GM12875 (cell line): ENCODE data around the gene ACE.

ENCODE experiments used
- H3K4me3 ChIP-seq: one replicate; pipeline ENCODE4 v1.5.1; 2011; ENCODE audit warnings: low read depth, low read length, control low read depth
- CTCF ChIP-seq: IDR thresholded peaks from 2 replicates; pipeline ENCODE4 v1.5.1; 2011; ENCODE audit warnings: low read depth, mild to moderate bottlenecking, control low read depth, inconsistent platforms, low read length, moderate library complexity, borderline replicate concordance; ENCODE audit not compliant: insufficient read depth

The ACE gene

GRCh38 chr17:63492940-63493339 is 16.1 kb downstream of the ACE start:
- no peak overlapping the region for H3K4me3 ChIP-seq
- no peak for TF ChIP-seq CTCF

- no peak for TF ChIP-seq CTCF
- no peak overlapping the region for H3K4me3 ChIP-seq
Measured at GRCh38 chr17:63493411-63493810, 16.6 kb downstream of the ACE start.

GRCh38 chr17:63494300-63494928 is 17.6 kb downstream of the ACE start:
- no peak overlapping the region for H3K4me3 ChIP-seq
- TF ChIP-seq CTCF = no peak

GRCh38 chr17:63495491-63495890 is 18.6 kb downstream of the ACE start:
- no peak for TF ChIP-seq CTCF
- H3K4me3 ChIP-seq = no peak overlapping the region

- no peak overlapping the region for H3K4me3 ChIP-seq
- no peak for TF ChIP-seq CTCF
Measured at GRCh38 chr17:63496177-63496576, 19.3 kb downstream of the ACE start.

GRCh38 chr17:63496663-63497400 is 20.0 kb downstream of the ACE start:
- no peak for TF ChIP-seq CTCF
- H3K4me3 ChIP-seq = no peak overlapping the region

GRCh38 chr17:63497708-63498483 is 21.0 kb downstream of the ACE start:
- TF ChIP-seq CTCF = 0 out of 2 replicates have a peak, but pooled peaks have one; percentile 21
- no peak overlapping the region for H3K4me3 ChIP-seq
